Endothelial cell (in vitro differentiated cells): ENCODE measurements around the gene CCNG1. TPM values are rescaled to one million over a fixed set of nuclear protein-coding genes. Genes with fewer than 3 reads are reported as not detected.

Experiments used
- DNase-seq: peaks from one replicate; pipeline ENCODE4 v3.0.0; 2021; ENCODE audit warnings: low spot score
- H3K27ac Mint-ChIP-seq: one replicate; pipeline ENCODE4 v1.8.0; 2021; ENCODE audit warnings: mixed read lengths, inconsistent platforms; ENCODE audit not compliant: unreplicated experiment
- H3K27me3 Mint-ChIP-seq: one replicate; pipeline ENCODE4 v1.8.0; 2021; ENCODE audit warnings: mild to moderate bottlenecking, moderate library complexity, mixed read lengths, inconsistent platforms; ENCODE audit not compliant: unreplicated experiment
- H3K36me3 Mint-ChIP-seq: one replicate; pipeline ENCODE4 v1.8.0; 2021; ENCODE audit warnings: mild to moderate bottlenecking, low read depth, mixed read lengths, inconsistent platforms; ENCODE audit not compliant: unreplicated experiment
- H3K4me1 Mint-ChIP-seq: one replicate; pipeline ENCODE4 v1.8.0; 2021; ENCODE audit warnings: mild to moderate bottlenecking, mixed read lengths, inconsistent platforms; ENCODE audit not compliant: unreplicated experiment
- H3K4me3 Mint-ChIP-seq: one replicate; pipeline ENCODE4 v1.8.0; 2021; ENCODE audit warnings: mild to moderate bottlenecking, mixed read lengths, inconsistent platforms; ENCODE audit not compliant: unreplicated experiment
- H3K9me3 Mint-ChIP-seq: one replicate; pipeline ENCODE4 v1.8.0; 2021; ENCODE audit warnings: mixed read lengths, inconsistent platforms; ENCODE audit not compliant: unreplicated experiment
- total RNA-seq: library from RNA; stranded (reverse); fragmentation: NEBNext Ultra II Directional; extraction: Animal tissue kit (Norgen Biotek cat#: 25700); gene quantifications from one replicate; pipeline ENCODE4 v1.2.1, GENCODE V29; 2021; ENCODE audit not compliant: unreplicated experiment
- TF ChIP-seq, protein P1 (sequence below): fragments of 200-600 bp; sonication (generic); IDR thresholded peaks from one replicate; pipeline ENCODE4 v1.5.0; 2021; ENCODE audit warnings: antibody characterized with exemption; ENCODE audit not compliant: unreplicated experiment

CCNG1 gene
- total RNA-seq, 1 donor from 2014 or later, result 360 TPM

DNA sequence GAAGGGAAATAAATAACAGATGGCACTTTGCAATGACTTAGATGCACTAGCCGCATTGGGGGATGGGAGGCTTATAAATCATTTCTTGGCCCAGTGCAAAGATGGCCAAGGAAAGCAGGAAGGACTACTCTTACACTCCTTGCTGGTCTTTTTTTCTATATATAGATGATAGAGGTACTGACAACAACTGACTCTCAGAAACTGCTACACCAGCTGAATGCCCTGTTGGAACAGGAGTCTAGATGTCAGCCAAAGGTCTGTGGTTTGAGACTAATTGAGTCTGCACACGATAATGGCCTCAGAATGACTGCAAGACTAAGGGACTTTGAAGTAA, 1.7 kb downstream of the CCNG1 start:
- Mint-ChIP-seq H3K36me3 (peaks cover 5% of the 10 kb centered on the region), H3K9me3 (no peaks in the 10 kb centered on the region), H3K4me3 (peak overlapping the region; percentile 98), H3K4me1 (peaks cover 25% of the 10 kb centered on the region), H3K27ac (no peak overlapping the region), H3K27me3 (peaks cover 8% of the 10 kb centered on the region)
- TF ChIP-seq, protein P1, sequence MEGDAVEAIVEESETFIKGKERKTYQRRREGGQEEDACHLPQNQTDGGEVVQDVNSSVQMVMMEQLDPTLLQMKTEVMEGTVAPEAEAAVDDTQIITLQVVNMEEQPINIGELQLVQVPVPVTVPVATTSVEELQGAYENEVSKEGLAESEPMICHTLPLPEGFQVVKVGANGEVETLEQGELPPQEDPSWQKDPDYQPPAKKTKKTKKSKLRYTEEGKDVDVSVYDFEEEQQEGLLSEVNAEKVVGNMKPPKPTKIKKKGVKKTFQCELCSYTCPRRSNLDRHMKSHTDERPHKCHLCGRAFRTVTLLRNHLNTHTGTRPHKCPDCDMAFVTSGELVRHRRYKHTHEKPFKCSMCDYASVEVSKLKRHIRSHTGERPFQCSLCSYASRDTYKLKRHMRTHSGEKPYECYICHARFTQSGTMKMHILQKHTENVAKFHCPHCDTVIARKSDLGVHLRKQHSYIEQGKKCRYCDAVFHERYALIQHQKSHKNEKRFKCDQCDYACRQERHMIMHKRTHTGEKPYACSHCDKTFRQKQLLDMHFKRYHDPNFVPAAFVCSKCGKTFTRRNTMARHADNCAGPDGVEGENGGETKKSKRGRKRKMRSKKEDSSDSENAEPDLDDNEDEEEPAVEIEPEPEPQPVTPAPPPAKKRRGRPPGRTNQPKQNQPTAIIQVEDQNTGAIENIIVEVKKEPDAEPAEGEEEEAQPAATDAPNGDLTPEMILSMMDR, result no peak
- DNase-seq, result no peak

GRCh38 chr5:163440954-163441353, 3.6 kb downstream of the CCNG1 start:
- Mint-ChIP-seq H3K9me3 (no peaks in the 10 kb centered on the region), H3K4me3 (no peak overlapping the region), H3K27ac (no peak overlapping the region)

GRCh38 chr5:163444526-163444925, 7.1 kb downstream of the CCNG1 start:
- Mint-ChIP-seq H3K9me3 (no peaks in the 10 kb centered on the region), H3K36me3 (peaks cover 26% of the 10 kb centered on the region), H3K4me3 (no peak overlapping the region), H3K27me3 (no peaks in the 10 kb centered on the region), H3K4me1 (peaks cover 8% of the 10 kb centered on the region), H3K27ac (no peak overlapping the region)
- TF ChIP-seq, protein P1, result no peak
- DNase-seq, result no peak

More at GRCh38 chr5:163440954-163441353, 3.6 kb downstream of the CCNG1 start:
- H3K27me3 Mint-ChIP-seq, result peaks cover 8% of the 10 kb centered on the region
- TF ChIP-seq, protein P1, result no peak
- DNase-seq, result no peak
- peaks cover 5% of the 10 kb centered on the region for H3K36me3 Mint-ChIP-seq
- peaks cover 19% of the 10 kb centered on the region for H3K4me1 Mint-ChIP-seq

- Mint-ChIP-seq H3K36me3 (peaks cover 27% of the 10 kb centered on the region), H3K9me3 (no peaks in the 10 kb centered on the region), H3K27me3 (no peaks in the 10 kb centered on the region), H3K27ac (no peak overlapping the region), H3K4me1 (peaks cover 1% of the 10 kb centered on the region), H3K4me3 (no peak overlapping the region)
- TF ChIP-seq, protein P1, result no peak
- no peak for DNase-seq
Measured at GRCh38 chr5:163445345-163445744, 8.0 kb downstream of the CCNG1 start.

DNA sequence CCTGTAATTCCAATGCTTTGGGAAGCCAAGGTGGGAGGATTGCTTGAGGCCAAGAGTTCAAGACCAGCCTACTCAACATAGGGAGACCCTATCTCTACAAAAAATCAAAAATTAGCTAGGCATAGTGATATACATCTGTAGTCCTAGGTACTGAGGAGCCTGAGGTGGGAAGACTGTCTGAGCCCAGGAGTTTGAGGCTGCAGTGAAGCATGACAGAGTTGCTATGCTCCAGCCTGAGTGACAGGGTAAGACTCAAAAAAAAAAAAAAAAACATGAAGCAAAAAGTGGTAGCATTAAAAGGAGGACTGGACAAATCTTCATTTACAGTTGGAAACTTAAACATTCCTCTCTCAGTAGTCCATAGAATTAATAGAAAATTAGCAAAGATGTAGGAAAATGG, 9.8 kb downstream of the CCNG1 start:
- Mint-ChIP-seq H3K4me3 (no peak overlapping the region), H3K9me3 (no peaks in the 10 kb centered on the region), H3K27ac (no peak overlapping the region), H3K36me3 (peaks cover 29% of the 10 kb centered on the region), H3K27me3 (no peaks in the 10 kb centered on the region), H3K4me1 (no peaks in the 10 kb centered on the region)
- TF ChIP-seq, protein P1, result no peak
- DNase-seq, result no peak
